Measurements from ENCODE around the gene QPRT.

DNA sequence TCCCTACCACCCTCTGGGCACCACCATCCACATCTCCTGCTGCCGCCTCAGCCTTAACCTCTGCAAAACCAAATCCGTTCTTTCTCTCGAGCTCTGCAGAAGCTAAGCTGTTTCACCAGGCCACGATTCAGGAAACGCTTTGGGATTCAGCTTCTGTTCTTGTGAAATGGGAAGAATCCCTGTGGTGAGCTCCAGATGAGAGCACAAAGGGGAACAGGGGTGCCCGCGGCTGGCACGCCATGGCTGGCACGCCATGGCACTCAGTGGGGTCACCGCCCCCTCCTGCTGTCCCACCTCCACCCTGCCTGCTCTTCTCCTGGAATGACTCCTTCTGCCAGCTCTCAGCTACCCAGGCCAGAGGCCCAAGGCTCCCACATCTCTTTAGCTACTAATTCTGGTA, 5.7 kb downstream of the QPRT start:
- no peak for TF ChIP-seq ZNF121 (tag by site-specific recombination; IDR thresholded peaks at IDR 0.05)
- no peak for TF ChIP-seq ZNF677 (tag by site-specific recombination; IDR thresholded peaks at IDR 0.05)
- TF ChIP-seq, protein P1, sequence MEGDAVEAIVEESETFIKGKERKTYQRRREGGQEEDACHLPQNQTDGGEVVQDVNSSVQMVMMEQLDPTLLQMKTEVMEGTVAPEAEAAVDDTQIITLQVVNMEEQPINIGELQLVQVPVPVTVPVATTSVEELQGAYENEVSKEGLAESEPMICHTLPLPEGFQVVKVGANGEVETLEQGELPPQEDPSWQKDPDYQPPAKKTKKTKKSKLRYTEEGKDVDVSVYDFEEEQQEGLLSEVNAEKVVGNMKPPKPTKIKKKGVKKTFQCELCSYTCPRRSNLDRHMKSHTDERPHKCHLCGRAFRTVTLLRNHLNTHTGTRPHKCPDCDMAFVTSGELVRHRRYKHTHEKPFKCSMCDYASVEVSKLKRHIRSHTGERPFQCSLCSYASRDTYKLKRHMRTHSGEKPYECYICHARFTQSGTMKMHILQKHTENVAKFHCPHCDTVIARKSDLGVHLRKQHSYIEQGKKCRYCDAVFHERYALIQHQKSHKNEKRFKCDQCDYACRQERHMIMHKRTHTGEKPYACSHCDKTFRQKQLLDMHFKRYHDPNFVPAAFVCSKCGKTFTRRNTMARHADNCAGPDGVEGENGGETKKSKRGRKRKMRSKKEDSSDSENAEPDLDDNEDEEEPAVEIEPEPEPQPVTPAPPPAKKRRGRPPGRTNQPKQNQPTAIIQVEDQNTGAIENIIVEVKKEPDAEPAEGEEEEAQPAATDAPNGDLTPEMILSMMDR (tag by site-specific recombination; IDR thresholded peaks at IDR 0.05) = no peak
- no peak for TF ChIP-seq ZNF175 (tag by site-specific recombination; IDR thresholded peaks at IDR 0.05)
- no peak for TF ChIP-seq ZFP69B (tag by site-specific recombination; IDR thresholded peaks at IDR 0.05)
- no peak for TF ChIP-seq ZXDB (tag by site-specific recombination; IDR thresholded peaks at IDR 0.05)
- no peak for TF ChIP-seq MEIS1 (CRISPR knock-in tag; IDR thresholded peaks at IDR 0.05; ENCODE audit: borderline replicate concordance)
- TF ChIP-seq, protein P2, sequence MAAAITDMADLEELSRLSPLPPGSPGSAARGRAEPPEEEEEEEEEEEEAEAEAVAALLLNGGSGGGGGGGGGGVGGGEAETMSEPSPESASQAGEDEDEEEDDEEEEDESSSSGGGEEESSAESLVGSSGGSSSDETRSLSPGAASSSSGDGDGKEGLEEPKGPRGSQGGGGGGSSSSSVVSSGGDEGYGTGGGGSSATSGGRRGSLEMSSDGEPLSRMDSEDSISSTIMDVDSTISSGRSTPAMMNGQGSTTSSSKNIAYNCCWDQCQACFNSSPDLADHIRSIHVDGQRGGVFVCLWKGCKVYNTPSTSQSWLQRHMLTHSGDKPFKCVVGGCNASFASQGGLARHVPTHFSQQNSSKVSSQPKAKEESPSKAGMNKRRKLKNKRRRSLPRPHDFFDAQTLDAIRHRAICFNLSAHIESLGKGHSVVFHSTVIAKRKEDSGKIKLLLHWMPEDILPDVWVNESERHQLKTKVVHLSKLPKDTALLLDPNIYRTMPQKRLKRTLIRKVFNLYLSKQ (tag by site-specific recombination; IDR thresholded peaks at IDR 0.05; ENCODE audit: borderline replicate concordance) = no peak
- TF ChIP-seq, protein P3, sequence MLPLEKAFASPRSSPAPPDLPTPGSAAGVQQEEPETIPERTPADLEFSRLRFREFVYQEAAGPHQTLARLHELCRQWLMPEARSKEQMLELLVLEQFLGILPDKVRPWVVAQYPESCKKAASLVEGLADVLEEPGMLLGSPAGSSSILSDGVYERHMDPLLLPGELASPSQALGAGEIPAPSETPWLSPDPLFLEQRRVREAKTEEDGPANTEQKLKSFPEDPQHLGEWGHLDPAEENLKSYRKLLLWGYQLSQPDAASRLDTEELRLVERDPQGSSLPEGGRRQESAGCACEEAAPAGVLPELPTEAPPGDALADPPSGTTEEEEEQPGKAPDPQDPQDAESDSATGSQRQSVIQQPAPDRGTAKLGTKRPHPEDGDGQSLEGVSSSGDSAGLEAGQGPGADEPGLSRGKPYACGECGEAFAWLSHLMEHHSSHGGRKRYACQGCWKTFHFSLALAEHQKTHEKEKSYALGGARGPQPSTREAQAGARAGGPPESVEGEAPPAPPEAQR (tag by site-specific recombination; IDR thresholded peaks at IDR 0.05) = no peak
